Common myeloid progenitor, CD34-positive (primary cell): Measurements from ENCODE around the gene CCDC148.
A peak's percentile ranks its signal among the peaks of the same experiment; 100 is the strongest.

Experiments
- CTCF ChIA-PET: fragments of 350-600 bp; sonication (Branson Sonifier 250); formaldehyde crosslinking; loops from one replicate; lab custom pipeline; 2021; ENCODE audit warnings: antibody characterized with exemption; lab: Charles Lee
- POLR2A ChIA-PET: fragments of 350-600 bp; sonication (Branson Sonifier 250); formaldehyde crosslinking; loops from one replicate; lab custom pipeline; 2021; ENCODE audit warnings: antibody characterized with exemption; lab: Charles Lee
- DNase-seq, 3 donors: peaks; one replicate each; pipeline versions ENCODE4 v3.0.0 to v3.0.0-alpha.2; 2013
- H3K27ac ChIP-seq, 2 experiments: 1 replicate in 1 of 2; 2 replicates in 1 of 2; pipeline ENCODE4 v1.7.0; 2013; ENCODE audit warnings: inconsistent platforms in 2 of 2, low read length in 2 of 2, mild to moderate bottlenecking in 2 of 2, low read depth in 1 of 2, moderate library complexity in 1 of 2; ENCODE audit not compliant: severe bottlenecking in 2 of 2, insufficient read depth in 1 of 2, poor library complexity in 1 of 2
- H3K27me3 ChIP-seq, 5 experiments: replicated peaks in 2 of 5; 1 replicate in 3 of 5; 2 replicates in 2 of 5; pipeline versions ENCODE4 v1.6.1 to v1.7.0; 2013; ENCODE audit warnings: low read length in 4 of 5, mild to moderate bottlenecking in 2 of 5, moderate library complexity in 2 of 5, inconsistent platforms in 1 of 5; ENCODE audit not compliant: insufficient read depth in 5 of 5, control insufficient read depth in 4 of 5
- H3K36me3 ChIP-seq, 4 experiments: 1 replicate in 2 of 4; 2 replicates in 2 of 4; pipeline versions ENCODE4 v1.6.1 to v1.7.0; 2013; ENCODE audit warnings: low read length in 3 of 4, control low read depth in 1 of 4, mild to moderate bottlenecking in 1 of 4; ENCODE audit not compliant: control insufficient read depth in 4 of 4, insufficient read depth in 4 of 4
- H3K4me1 ChIP-seq, 4 experiments: 1 replicate in 3 of 4; 2 replicates in 1 of 4; pipeline versions ENCODE4 v1.6.1 to v1.7.1; 2013; ENCODE audit warnings: low read length in 3 of 4, mild to moderate bottlenecking in 3 of 4, control low read depth in 1 of 4, inconsistent platforms in 1 of 4, moderate library complexity in 1 of 4; ENCODE audit not compliant: control insufficient read depth in 4 of 4, insufficient read depth in 4 of 4; ENCODE audit errors: control extremely low read depth in 1 of 4
- H3K4me3 ChIP-seq, 7 experiments: 1 replicate in 4 of 7; 2 replicates in 3 of 7; pipeline versions ENCODE4 v1.5.1 to v1.7.0; 2013; ENCODE audit warnings: mild to moderate bottlenecking in 7 of 7, low read length in 6 of 7, moderate library complexity in 6 of 7, inconsistent platforms in 2 of 7, low read depth in 2 of 7, control low read depth in 1 of 7; ENCODE audit not compliant: insufficient read depth in 4 of 7, control insufficient read depth in 1 of 7; ENCODE audit errors: extremely low read depth in 1 of 7
- H3K9me3 ChIP-seq, 5 experiments: 1 replicate in 4 of 5; 2 replicates in 1 of 5; pipeline versions ENCODE4 v1.6.1 to v1.7.1; 2013; ENCODE audit warnings: low read length in 4 of 5, mild to moderate bottlenecking in 2 of 5, inconsistent platforms in 1 of 5, low read depth in 1 of 5, moderate library complexity in 1 of 5; ENCODE audit not compliant: control insufficient read depth in 4 of 5, insufficient read depth in 2 of 5; ENCODE audit errors: control extremely low read depth in 1 of 5
- WGBS: methylation state at CpG from one replicate; pipeline ENCODE4 v1.1.5; 2013; ENCODE audit not compliant: insufficient coverage; 5-methylcytosine and 5-hydroxymethylcytosine counted together

CCDC148 gene

DNA sequence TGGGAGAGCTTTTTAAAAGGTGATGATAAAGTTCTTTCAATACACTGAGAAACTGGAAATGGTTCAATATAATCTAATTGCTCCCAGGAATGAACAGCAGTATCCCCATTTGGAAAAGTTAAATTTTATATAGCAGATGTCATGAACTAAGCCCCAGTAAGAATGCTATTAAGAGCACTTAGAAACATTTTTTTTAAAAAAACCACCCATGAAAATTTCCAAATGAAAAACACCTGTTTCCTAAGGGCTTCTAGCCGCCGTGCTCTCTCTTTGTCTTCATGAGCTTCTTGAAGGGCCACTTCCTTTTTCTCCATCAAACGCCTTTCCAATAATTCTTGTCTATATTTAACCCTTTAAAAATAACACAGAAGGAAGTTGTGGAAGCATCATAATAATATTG lies 277.9 kb downstream of the CCDC148 start:
- POLR2A ChIA-PET = no interaction called here
- CTCF ChIA-PET = interaction anchor here (0.7 to 3.3 kb wide), 16 partner anchors 10 to 575 kb away, joined by 3 to 32 read pairs (median 6); no protein-coding TSS in a partner anchor

DNA sequence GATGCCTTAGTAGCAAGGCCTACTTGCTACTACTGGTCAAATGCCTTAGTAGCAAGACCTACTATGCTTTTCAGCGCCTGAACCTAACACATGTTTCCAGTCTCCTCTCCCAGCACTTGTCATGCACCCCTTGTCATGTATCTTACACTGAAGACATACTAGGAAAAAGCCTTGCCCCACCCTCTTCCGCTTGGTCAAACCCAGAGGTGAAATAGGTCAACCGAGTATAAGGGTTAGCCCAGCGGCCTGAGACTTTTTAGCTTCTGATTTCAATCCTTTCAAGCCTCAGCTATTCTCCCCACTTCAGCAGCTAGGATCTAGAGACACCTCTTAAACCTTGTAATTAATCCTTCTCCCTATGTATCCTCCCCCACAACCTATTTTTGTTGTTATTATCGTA lies 281.6 kb downstream of the CCDC148 start:
- H3K36me3 ChIP-seq = no peaks in the 10 kb centered on the region
- no peak overlapping the region for H3K4me3 ChIP-seq
- 94% methylated on average over 4 of the region's 5 CpGs for WGBS
- H3K4me1 ChIP-seq = peaks cover 3 to 16% (median 4%) of the 10 kb centered on the region in 4 experiments
- POLR2A ChIA-PET = no interaction called here
- DNase-seq = no peak
- CTCF ChIA-PET = interaction anchor here (1.1 to 1.8 kb wide), 3 partner anchors 10 to 141 kb away, joined by 3 to 7 read pairs (median 3); no protein-coding TSS in a partner anchor
- H3K27me3 ChIP-seq = no peaks in the 10 kb centered on the region
- H3K27ac ChIP-seq = no peak overlapping the region
- no peaks in the 10 kb centered on the region for H3K9me3 ChIP-seq

More for the DNA sequence above, 277.9 kb downstream of the CCDC148 start:
- no peak overlapping the region for H3K4me3 ChIP-seq
- no peak overlapping the region for H3K27ac ChIP-seq
- peak in 2 of 3 donors; percentile 28 to 49 for DNase-seq
- no peaks in the 10 kb centered on the region for H3K27me3 ChIP-seq
- H3K36me3 ChIP-seq = no peaks in the 10 kb centered on the region
- H3K9me3 ChIP-seq = no peaks in the 10 kb centered on the region
- WGBS = no CpG with 5 or more reads among the region's 3 CpGs
- H3K4me1 ChIP-seq = peaks cover 3 to 16% (median 4%) of the 10 kb centered on the region in 4 experiments

DNA sequence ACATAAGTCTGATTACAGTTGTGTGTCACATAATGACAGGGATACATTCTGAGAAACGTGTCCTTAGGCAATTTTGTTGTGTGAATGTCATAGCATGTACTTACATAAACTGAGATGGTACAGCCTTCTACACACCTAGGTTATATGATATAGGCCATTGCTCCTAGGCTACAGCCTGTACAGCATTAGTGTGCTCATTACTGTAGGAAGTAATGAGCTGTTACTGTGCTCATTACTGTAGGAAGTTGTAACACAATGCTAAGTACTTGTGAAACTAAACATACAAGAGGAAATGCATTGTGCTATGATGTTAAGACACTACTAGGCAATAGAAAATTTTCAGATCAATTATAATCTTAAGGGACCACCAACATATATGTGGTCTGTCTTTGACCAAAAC lies 282.1 kb downstream of the CCDC148 start:
- no peak for DNase-seq
- Histone ChIP-seq H3K27me3 (no peaks in the 10 kb centered on the region), H3K27ac (no peak overlapping the region), H3K4me3 (no peak overlapping the region), H3K36me3 (no peaks in the 10 kb centered on the region), H3K4me1 (peaks cover 3 to 16% (median 4%) of the 10 kb centered on the region in 4 experiments), H3K9me3 (no peaks in the 10 kb centered on the region)
- no CpG with 5 or more reads among the region's 1 CpG for WGBS
- CTCF ChIA-PET = interaction anchor here (1.1 to 3.3 kb wide), 5 partner anchors 13 to 872 kb away, joined by 3 to 9 read pairs (median 7); no protein-coding TSS in a partner anchor
- POLR2A ChIA-PET = no interaction called here

DNA sequence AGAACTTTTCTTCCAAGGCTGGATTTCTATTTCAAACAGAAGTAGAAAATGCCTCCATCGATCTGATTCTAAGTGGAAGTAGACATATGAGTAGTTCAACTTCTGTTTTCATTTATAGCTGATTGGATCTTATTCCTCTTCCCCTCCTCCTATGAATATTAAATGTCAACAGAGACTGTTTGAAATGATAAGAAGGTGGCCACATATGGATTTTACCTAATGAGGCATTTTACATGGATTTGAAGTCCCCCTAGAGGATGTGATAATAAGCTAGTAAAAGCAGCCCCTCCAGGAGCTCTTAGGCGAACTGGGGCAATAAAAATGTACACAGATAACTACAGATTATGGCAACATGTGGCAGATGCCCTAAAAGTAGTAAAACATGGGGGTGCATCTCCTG lies 283.8 kb downstream of the CCDC148 start:
- no peaks in the 10 kb centered on the region for H3K27me3 ChIP-seq
- no peak overlapping the region for H3K4me3 ChIP-seq
- no peaks in the 10 kb centered on the region for H3K9me3 ChIP-seq
- no peak for DNase-seq
- WGBS = 100% methylated on average over 1 of the region's 2 CpGs
- H3K27ac ChIP-seq = no peak overlapping the region
- CTCF ChIA-PET = interaction anchor here (1.5 to 3.3 kb wide), 3 partner anchors 572 to 575 kb away, joined by 4 to 9 read pairs (median 7); no protein-coding TSS in a partner anchor
- H3K36me3 ChIP-seq = no peaks in the 10 kb centered on the region
- H3K4me1 ChIP-seq = peaks cover 0 to 5% (median 0%) of the 10 kb centered on the region in 4 experiments
- POLR2A ChIA-PET = no interaction called here

DNA sequence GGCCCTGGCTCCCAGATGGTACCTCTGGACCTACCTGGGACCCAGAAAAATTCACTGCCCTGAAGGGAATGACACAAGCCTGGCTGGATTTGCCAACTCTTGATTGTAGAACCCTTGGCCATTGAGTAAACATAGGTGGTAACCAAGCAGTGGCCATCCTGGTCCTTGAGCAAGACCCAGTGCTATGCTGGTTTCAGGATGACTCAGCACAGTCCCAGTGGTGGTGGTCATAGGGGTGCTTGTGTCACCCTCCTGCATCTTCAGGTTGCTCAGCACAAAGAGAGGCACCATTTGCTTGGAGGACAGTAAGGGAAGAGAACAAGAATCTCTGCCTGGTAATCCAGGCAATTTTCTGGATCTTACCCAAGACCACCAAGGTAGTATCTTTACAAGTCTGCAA lies 302.0 kb downstream of the CCDC148 start:
- ChIA-PET CTCF (no interaction called here), POLR2A (no interaction called here)
- no peaks in the 10 kb centered on the region for H3K36me3 ChIP-seq

DNA sequence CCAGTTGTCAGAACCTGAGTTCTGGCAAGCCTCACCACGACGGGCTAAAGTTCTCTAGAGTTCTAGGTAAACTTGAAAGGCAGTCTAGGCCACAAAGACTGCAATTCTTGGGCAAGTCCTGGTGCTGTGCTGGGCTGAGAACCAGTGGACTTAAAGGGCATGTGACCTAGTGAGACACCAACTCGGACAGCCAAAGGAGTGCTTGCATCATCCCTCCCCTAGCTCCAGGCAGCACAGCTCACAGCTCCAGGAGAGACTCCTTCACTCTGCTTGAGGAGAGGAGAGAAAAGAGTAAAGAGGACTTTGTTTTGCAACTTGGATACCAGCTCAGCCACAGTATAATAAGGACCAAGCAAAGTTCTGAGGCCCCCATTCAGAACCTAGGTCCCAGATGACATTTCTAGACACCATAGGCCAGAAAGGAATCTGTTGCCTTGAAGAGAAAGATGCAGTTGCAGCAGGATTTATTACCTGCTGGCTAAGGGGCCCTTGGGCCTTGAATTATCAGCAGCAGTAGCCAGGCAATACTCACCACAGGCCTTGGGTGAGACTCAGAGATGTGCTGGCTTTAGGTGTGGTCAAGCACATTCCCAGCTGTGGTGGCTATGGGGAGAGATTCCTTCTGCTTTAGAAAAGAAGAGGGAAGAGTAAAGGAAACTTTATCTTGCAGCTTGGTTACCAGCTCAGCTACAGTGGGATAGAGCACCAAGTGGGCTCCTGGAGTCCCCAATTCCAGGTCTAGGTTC lies 303.1 kb downstream of the CCDC148 start:
- CTCF ChIA-PET = no interaction called here
- 96% methylated on average over 3 of the region's 3 CpGs for WGBS
- POLR2A ChIA-PET = no interaction called here

More for the DNA sequence above, 302.0 kb downstream of the CCDC148 start:
- H3K4me1 ChIP-seq = no peaks in the 10 kb centered on the region
- H3K27ac ChIP-seq = no peak overlapping the region
- no peak for DNase-seq
- H3K4me3 ChIP-seq = no peak overlapping the region
- H3K9me3 ChIP-seq = peaks cover 0 to 12% (median 0%) of the 10 kb centered on the region in 5 experiments
- no peaks in the 10 kb centered on the region for H3K27me3 ChIP-seq

DNA sequence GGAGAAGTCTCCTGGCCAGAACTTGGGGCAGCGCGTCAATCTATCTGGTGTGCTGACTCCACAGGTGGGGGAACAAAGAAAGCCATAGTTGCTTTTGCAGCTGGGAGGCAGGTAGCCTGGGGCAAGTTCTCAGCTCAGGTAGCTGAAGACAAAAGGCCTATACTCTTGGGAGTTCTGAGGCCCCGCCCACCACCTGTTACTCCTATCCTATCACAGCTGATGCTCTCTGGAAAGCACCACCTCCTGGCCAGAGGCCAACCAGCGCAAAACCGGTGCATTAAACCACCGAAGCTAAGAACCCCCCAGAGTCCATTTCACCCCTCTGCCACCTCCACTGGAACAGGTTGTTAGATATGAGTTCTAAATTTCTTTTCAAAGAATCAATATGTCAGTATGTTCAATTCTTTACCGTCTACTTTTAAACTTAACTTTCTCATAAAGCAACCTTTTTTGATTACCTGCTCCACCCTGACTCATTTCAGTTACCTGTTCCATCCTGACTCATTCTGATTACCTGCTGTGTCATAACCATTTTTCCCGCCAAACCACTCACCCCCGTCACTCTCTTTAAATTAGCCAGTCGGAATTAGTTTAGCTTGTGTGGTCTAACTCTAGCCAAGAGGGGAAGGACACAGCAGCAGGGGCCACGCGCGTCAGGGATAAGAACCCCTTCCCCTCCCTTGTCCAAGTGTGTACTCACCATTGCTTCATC lies 311.5 kb downstream of the CCDC148 start:
- DNase-seq = no peak
- 86% methylated on average over 3 of the region's 13 CpGs for WGBS
- ChIA-PET CTCF (no interaction called here), POLR2A (no interaction called here)
- Histone ChIP-seq H3K27me3 (no peaks in the 10 kb centered on the region), H3K4me3 (no peak overlapping the region), H3K36me3 (no peaks in the 10 kb centered on the region), H3K27ac (no peak overlapping the region), H3K9me3 (peaks cover 0 to 3% (median 0%) of the 10 kb centered on the region in 5 experiments), H3K4me1 (peaks cover 0 to 8% (median 0%) of the 10 kb centered on the region in 4 experiments)

More for the DNA sequence above, 303.1 kb downstream of the CCDC148 start:
- no peaks in the 10 kb centered on the region for H3K4me1 ChIP-seq
- H3K4me3 ChIP-seq = no peak overlapping the region
- no peaks in the 10 kb centered on the region for H3K36me3 ChIP-seq
- peaks cover 0 to 12% (median 0%) of the 10 kb centered on the region in 5 experiments for H3K9me3 ChIP-seq
- DNase-seq = no peak
- H3K27me3 ChIP-seq = no peaks in the 10 kb centered on the region
- H3K27ac ChIP-seq = no peak overlapping the region
